COLO668 (cell line): ENCODE measurements around the gene CSF2.

Source experiments
- DNase-seq: peaks from one replicate; lab custom pipeline; 2025; ENCODE audit not compliant: unreplicated experiment; lab: John Stamatoyannopoulos, UW

CSF2 gene

DNA sequence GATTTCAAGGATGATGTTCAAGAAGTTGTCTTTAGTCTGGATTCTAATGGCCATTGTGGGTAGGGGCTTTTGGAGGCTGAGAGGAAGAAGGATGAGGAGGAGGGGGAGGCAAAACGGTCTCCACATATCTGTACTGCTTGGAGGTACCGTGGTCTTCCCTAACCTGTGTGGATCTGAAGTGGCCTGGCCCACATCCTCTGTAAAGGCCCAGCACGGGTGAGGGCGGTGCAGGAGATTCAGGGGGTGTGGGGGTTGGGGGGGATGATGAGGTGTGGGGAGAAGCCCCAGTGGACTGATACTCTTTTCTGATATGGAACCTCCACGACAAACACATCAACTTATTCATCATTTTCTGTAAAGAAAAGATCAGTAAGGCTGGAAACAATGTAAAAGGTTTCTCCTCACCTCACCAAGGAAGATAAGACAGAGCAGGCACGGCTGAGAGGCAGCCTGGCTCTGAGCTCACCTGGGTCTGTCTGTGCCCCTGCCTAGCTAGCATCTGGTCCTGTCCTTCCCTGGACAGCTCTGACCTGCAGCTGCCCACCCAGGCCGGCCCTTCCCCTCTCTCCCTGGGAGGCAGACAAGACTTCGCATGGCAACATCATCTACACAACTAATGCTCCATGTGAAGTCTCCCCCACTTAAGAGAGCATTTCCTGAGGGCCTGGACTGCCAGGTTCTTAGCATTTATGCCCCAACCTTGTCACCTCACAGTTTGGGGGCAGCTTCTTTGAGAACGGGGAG, 18.7 kb upstream of the CSF2 start:
- no peak for DNase-seq

DNA sequence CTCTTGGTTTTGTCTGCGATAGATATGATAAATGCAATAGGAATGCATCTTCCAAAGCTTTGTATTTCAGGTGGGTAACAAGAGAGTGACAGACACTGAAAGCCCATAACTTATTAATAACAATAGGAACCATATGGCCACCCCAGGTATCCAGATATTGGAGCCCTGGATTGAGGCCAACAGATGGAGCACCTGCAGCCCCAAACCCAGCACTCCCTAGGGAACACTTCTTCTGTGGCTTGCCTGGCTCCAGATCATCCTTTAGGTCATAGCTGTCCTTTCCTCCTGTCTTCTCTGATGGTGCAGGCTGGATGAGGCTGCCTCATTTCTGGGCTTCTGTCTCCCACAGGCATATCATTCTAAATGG, 18.2 kb upstream of the CSF2 start:
- no peak for DNase-seq

DNA sequence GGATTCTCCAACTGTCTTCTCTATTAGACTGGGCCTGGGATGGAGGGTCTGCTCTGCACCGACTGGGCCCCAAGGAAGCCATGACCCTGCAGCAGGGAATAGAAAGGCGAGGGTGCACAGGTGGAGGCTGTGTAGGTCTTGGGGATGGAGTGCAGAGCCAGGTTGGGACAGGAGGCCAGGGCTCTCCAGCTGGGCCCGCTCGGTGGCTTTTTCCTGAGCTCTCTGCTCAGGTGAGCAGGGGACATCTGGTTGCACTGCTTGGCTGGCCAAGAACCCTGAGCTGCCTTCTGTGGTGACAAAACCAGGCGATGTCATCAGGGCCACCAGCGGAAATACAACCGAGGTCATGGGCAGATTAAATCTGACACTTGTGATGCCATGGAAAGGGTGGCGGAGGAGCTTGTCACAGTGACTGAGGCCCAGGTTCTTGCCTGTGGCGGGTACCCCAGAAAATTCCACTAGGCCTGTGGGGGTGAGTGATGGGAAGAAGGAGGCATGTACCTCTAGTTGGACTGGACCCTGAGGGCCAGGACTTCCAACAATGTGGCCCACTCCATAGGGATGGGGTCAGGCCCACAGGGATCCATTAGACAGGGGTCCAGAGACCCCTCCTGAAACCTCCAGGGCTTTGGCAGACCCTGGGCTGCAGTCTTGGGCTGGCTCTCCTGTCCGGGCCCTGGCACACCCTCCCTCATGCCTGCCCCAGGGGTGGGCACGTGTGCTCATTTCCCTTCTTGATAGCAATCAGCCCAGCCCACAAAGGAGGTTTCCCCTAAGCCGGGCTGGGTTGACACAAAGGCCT, 17.6 kb upstream of the CSF2 start:
- DNase-seq: no peak

DNA sequence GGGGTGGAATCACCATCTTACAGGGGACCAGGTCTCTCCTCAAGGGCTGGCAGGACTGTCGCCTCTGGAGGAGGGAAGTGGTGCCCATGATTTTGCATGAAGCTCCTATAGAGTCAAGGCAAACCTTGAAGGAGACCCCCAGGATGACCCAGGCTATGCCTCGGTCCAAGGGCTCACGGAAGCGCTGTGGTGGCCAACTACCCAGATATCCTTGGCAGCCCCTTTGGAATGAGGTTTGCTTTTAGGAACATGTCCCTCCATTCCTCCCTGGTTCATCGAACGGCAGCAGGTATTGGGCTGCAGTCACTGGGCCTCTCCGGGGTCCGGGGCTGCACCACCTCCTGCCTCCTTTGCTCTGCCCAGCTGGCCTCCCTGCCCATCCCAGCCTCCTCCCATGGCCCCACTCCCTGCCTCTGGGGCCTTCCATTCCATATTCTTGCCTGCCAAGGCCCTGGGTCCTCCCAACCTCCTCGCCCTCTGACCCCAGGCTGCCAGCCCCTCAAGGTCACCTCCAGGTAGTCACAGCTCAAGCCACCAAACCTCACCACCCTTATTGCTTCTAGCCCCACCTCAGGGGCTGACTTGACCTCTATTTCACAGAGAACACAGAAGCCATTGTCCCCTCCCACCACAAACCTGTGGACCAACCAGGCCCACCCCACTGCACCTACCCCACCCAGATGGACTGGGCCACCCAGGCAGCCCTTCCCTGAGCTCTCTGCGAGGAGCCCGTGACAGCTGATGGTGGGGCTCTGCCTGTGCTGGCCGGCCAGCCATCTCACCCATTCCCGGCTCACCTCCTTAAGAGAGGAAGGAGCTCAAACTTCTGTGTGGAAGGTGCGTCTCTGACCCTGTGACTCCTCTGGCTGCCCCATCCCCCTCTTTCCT, 16.7 kb upstream of the CSF2 start:
- DNase-seq: no peak

DNA sequence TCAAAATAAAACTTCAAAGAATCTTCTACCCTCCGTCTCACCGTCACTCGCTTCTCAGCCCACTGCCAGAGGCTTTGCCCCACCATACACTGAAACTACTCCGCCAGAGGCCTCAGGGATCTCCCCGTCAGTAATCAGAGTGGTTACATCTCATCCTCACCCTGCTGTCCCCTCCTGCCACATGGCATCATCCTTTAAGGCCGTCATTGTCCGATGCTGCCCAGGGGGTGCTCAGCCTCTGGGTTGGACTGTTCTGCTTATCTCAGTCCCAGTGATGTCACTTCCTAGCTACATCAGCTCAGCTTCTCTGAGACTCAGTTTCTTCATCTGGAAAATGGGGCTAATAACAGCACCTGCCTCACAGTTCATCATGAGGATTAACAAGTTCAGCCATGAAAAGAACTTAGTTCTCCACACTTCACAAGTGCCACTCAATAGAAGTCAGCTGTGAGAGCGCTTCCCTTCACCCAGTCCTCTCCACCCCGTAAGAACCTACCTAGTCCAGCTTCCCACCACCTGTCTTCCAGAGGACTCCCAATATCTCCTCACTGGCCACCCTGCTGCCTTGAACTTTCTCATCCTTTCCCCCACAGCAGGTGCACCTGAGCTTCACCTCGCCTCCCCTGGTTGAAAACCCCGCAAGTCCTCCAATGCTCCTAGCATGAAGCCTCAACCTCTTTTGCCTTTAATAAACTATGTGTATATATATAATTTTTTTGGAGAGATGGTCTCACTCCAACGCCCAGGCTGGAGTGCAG, 15.9 kb upstream of the CSF2 start:
- DNase-seq: no peak

DNA sequence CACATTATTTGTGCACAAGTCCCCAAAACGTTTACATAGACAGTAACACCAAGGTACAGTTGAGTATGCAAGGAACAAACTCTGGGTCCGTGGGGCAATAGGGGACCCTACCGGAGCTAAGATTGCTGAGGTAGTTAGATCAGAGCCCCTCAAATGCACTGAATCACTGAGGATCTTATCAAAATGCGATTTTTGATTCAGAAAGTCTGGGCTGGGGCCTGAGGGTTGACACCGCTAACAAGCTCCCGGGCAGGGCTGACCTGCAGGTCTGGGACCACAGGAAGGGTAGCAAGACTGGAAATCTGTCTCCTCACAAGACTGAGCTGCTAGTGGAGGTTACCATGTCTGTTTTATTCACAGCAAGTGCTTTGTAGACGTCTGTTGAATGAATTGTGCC, 14.9 kb upstream of the CSF2 start:
- no peak for DNase-seq

DNA sequence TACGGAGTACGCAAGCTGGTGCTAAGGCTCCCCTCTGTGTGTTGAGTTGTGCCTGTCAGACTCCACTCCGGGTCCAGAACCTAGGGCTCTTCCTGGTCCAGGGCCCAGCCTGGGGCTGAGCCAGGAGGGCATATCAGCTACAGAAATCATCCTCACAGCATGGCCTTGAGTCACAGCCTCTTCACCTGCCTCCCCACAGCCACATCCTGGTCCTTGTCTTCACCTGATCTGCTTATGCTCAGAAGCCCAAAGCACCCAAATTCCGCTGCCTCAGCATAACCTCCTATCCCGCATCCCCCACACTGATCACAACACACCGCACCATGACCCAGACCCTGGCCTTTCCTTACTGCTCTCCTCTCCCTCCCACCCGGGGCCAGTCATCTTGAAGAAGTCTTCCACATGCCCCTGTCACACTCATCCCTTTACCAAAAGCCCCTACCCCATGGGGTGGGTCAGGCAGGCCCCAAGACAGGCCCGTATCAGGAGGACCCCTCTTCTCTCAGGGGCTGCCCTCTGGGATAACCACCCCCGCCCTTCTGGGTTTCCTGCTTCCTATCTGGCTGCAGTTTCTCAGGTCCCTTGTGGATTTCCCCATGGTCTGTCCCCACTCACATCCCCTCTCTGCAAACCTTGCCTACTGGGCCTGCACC, 14.4 kb upstream of the CSF2 start:
- no peak for DNase-seq

DNA sequence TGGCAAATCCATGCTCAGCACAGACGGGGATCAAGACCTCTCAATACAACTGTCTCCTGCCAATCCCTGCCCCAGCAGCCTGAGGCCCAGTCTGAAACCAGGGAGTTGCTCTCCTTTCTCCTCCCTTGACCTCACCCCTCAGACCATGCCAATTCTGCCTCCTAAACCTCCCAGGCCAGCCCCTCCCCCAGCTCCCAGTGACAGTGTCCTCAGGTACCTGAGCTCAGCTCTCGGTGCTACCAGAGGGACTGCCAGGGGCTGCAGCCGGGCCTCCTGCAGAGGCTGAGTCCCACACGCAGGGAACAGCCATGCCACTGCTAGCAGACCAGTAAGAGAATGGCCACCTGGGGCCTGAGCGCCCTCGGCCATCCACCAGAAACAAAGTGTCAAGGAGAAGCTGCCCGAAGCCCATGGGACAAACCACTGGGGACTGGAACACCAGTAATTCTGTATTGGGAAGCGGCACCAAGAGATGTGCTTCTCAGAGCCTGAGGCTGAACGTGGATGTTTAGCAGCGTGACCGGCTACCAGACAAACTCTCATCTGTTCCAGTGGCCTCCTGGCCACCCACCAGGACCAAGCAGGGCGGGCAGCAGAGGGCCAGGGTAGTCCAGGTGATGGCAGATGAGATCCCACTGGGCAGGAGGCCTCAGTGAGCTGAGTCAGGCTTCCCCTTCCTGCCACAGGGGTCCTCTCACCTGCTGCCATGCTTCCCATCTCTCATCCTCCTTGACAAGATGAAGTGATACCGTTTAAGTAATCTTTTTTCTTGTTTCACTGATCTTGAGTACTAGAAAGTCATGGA, 13.7 kb upstream of the CSF2 start:
- no peak for DNase-seq

DNA sequence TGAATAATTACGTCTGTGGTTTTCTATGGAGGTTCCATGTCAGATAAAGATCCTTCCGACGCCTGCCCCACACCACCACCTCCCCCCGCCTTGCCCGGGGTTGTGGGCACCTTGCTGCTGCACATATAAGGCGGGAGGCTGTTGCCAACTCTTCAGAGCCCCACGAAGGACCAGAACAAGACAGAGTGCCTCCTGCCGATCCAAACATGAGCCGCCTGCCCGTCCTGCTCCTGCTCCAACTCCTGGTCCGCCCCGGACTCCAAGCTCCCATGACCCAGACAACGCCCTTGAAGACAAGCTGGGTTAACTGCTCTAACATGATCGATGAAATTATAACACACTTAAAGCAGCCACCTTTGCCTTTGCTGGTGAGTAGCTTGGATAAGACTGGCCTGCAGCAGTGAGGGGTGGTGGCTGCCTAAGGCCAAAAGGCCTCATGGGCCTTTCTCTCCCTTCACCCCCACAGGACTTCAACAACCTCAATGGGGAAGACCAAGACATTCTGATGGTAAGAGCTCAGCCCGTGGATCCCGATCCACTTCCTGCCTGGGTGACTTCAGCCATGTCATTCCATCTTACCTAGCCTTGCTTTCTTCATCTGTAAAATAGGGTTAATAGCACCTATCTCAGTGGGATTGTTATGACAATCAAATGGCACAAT, 13.0 kb upstream of the CSF2 start, which contains the start of gene IL3:
IL3 (plus strand) TSS at position 155 of the 661 bp plus-strand sequence; CDS start at position 207, 52 bp downstream.
- no peak for DNase-seq

DNA sequence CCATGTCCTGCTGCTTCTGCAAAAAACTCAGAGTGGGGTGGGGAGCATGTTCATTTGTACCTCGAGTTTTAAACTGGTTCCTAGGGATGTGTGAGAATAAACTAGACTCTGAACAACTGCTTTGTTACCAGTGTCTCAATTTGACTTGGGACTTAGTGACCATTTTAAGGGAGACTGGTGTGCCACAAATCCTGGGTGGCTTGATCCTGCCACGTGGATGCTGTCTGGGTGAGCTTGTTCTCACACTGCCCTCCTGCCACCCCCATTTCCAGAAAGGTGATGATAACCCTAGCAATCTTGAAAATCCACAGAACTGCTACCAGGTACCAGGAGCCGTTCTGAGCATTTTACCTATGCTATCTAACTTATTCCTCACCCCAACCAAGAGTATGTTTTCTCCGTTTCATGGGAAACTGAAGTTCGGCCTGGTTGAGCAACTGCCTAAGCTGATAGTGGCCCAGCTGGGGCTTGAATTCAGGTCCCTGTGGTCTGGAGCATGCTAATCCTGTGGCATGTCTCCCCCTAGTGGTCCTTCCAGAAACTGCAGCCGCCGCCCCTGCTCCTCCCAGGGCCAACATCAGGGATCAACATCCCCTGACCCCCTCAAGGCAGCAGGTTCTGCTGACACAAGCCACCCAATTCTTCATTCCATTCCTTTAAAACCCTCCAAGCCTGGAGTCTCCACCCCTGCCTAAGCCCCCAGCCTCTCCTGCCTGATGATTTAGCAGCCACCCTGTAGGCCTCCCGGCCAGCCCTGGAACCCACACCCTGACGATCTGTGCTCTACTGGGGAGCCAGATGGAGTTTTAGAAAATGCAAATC, 10.3 kb upstream of the CSF2 start:
- peak; percentile 35 for DNase-seq

DNA sequence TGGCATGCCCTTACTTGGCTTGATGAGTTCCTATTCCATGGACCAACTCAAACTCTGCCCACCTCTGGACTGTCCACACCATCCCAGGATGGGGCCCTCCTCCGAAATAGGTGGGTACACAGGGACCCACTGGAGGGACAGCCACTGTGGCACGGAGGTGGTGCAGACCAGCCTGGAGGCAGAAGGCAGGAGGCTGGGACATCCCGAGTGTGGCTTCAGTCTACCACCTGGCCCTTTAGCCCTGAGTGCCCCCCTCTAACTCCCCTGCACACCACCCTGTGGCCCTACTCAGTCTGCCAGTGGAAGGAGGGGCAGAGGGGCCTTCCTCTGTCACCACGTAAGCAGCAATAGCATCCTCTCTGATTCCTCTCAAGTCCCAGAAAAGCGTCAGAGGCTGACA, 9.4 kb upstream of the CSF2 start:
- no peak for DNase-seq

DNA sequence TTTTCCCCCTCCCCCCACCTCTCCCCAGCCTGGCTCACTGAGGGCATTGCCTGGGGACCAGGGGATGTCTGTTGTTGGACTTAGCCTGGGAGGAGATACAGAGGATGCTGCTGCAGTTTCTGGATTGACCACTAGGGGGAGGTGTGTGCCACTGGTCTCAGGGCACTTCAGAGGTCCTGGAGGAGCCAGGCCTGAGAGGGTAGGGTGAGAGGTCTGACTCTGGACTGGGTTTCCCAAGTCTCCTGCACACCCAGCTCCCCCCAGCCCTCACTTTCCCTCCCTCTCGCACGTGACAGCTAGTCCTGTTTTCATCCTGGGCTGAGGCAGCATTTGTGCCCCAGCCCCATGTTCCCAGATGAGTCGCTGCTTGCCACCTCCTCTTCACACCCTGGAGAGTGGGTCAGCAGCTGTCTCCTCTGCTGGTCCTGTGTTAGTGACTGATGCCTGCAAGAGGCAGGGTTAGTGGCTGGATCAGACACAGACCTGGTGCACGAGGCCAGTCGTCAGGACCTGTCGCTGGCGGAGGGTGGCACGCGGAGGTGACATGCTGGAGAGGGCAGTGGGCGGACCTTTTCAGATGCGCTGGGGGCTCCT, 8.8 kb upstream of the CSF2 start:
- DNase-seq: peak; percentile 48

DNA sequence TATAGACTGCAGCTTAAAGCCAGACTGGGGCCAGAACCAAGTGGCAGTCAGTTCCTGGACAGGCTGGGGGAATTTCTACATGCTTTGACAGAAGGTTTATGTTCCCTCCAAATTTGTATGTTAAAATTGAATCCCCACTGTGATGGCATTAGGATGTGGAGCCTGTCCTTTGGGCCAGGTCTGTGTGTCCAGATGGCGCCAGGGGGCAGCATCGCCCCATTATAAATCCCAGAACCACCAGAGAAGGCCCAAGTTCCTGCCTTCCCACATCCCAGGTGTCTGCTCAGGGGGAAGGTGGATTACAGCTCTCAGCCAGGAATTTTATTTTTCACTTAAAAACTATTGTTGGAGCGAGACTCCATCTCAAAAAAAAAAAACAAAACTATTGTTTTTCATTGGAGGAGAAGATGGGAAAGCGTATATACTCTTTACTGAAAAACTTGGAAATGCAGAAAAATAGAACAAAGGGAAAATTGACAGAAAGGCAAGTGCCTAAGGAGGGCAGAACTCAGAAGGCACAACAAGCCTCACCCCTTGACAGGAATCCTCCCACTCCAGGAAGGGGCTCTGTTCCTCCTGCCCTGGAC, 8.1 kb upstream of the CSF2 start:
- peak; percentile 52 for DNase-seq

DNA sequence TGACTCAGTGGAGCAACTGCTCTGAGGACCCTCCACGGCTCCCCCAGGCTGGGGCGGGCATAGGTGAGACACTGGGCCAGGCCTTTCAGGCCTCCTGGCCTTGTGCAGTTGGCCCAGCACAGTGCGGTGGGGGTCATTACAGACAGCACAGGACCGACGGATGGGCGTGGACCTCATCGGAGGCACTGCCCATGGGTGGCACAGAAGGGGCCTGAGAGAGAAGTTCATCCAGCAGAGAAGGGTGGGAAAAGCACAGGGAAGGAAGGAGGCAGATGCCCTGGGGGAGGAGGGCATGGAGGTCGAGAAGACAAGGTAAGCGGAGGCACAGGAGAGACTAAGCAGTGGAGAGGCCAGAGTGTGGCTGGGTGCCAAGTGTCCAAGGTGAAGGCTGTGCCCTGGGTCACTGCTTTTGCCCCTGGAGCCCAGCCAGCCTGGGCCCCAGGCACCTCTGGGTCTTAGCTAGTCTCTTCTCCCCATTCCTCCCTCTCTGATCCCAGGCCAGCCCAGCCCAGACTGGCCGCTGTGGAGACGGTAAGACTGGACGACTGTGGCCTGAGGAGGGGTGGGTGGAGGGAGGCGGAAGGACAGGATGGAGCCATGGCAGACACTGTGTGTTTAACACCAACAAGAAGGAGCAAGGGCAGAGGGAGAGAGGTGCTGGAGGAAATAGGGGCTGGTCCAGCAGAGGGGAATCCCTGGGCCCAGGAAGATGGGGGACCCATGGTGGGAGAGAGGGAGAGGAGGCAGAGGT, 7.5 kb upstream of the CSF2 start:
- DNase-seq: no peak

DNA sequence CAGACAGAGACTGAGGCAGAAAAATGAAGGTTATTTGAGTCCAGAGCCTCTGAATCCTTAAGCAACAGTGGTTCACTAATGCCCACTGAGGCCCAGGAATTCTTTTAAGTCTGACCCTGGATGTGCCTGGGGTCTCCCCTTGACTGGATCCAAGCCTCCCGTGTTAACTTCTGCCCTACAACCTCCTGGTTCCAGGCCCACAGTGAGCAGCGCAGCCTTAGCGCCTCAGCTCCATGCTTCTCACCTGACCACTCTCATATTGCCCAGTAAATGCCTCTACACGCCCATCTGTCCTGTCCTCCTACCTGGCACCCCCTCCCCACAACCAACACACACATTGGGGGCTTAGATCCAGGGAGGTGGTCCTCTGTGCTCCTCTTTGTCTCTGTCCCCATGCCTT, 6.7 kb upstream of the CSF2 start:
- DNase-seq: no peak

DNA sequence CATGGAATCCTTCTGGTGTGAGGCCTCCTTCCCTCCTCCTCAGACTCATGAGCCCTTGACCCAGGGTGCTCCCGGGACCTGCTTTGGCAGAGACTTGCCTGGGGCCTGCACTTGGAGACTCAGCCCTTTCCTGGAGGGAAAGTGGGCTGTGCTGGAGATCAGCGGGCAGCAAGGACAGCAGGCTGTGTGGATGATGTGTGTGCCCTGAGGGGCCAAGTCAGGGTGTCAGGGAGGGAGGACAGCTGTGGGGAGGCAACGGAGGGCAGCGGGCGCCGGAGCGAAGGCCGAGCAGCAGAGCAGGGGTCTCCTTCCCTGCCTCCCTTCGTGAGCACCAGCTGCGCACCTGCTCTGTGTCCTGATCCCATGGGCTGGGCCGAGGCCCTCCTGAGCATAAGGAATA, 6.1 kb upstream of the CSF2 start:
- no peak for DNase-seq
